DND-41 (cell line): ENCODE data around the gene CDC14A.
A peak's percentile ranks its signal among the peaks of the same experiment; 100 is the strongest.

Experiments
- ATAC-seq: fragments of 200-7000 bp; cut with Tn5 transposase; 3 replicates; pipeline ENCODE4 v1.9.1; 2021; ENCODE audit warnings: low read depth; ENCODE audit not compliant: insufficient read depth
- DNase-seq: peaks from one replicate; pipeline ENCODE4 v3.0.0-alpha.2; 2020
- H2AFZ ChIP-seq: 2 replicates; pipeline ENCODE4 v1.6.0; 2012; ENCODE audit warnings: low read depth, low read length
- H3K27ac ChIP-seq: 2 replicates; pipeline ENCODE4 v1.5.1; 2012; ENCODE audit warnings: low read length, inconsistent platforms
- H3K27me3 ChIP-seq: fragments of 200-600 bp; sonication (generic); 2 replicates; pipeline ENCODE4 v1.6.0; 2012; ENCODE audit warnings: low read length, mild to moderate bottlenecking, inconsistent platforms; ENCODE audit not compliant: insufficient read depth, poor library complexity
- H3K36me3 ChIP-seq: 2 replicates; pipeline ENCODE4 v1.5.1; 2012; ENCODE audit warnings: low read length, inconsistent platforms; ENCODE audit not compliant: insufficient read depth
- H3K4me1 ChIP-seq: 2 replicates; pipeline ENCODE4 v1.5.1; 2012; ENCODE audit warnings: mild to moderate bottlenecking, low read length; ENCODE audit not compliant: insufficient read depth
- H3K4me2 ChIP-seq: 2 replicates; pipeline ENCODE4 v1.6.0; 2012; ENCODE audit warnings: mild to moderate bottlenecking, moderate library complexity, low read length, inconsistent platforms; ENCODE audit not compliant: insufficient read depth
- H3K4me3 ChIP-seq, 2 experiments: fragments of 200-600 bp in 1 of 2; shearing (Covaris generic) in 1 of 2; 2 replicates each; pipeline ENCODE4 v1.5.1; 2012 to 2016; ENCODE audit warnings: inconsistent platforms in 2 of 2, low read length in 2 of 2, mild to moderate bottlenecking in 2 of 2, low read depth in 1 of 2, moderate library complexity in 1 of 2
- H3K79me2 ChIP-seq: 2 replicates; pipeline ENCODE4 v1.6.0; 2012; ENCODE audit warnings: low read length, inconsistent platforms; ENCODE audit not compliant: insufficient read depth
- H3K9ac ChIP-seq: 2 replicates; pipeline ENCODE4 v1.6.0; 2012; ENCODE audit warnings: low read depth, mild to moderate bottlenecking, inconsistent platforms, low read length, moderate library complexity
- H3K9me3 ChIP-seq: 2 replicates; pipeline ENCODE4 v1.5.1; 2012; ENCODE audit warnings: low read length, moderate library complexity, mild to moderate bottlenecking, inconsistent platforms; ENCODE audit not compliant: insufficient read depth, severe bottlenecking
- H4K20me1 ChIP-seq: 2 replicates; pipeline ENCODE4 v1.6.0; 2012; ENCODE audit warnings: low read length; ENCODE audit not compliant: insufficient read depth
- CTCF ChIP-seq: IDR thresholded peaks from 2 replicates; pipeline ENCODE4 v1.5.1; 2012; ENCODE audit warnings: borderline replicate concordance, low read length, moderate library complexity, mild to moderate bottlenecking; ENCODE audit not compliant: poor library complexity, severe bottlenecking; ENCODE audit errors: extremely low read depth
- EZH2 ChIP-seq: IDR thresholded peaks from 3 replicates; pipeline ENCODE4 v1.6.1; 2012; ENCODE audit warnings: borderline replicate concordance, low read depth, mild to moderate bottlenecking, moderate library complexity, low read length, inconsistent platforms; ENCODE audit not compliant: severe bottlenecking

Gene CDC14A

GRCh38 chr1:100538913-100539835 is 186.9 kb downstream of the CDC14A start:
- TF ChIP-seq EZH2 (no peak), CTCF (no peak)
- Histone ChIP-seq H3K9me3 (no peaks in the 10 kb centered on the region), H4K20me1 (no peaks in the 10 kb centered on the region), H3K9ac (no peak overlapping the region), H3K4me1 (no peaks in the 10 kb centered on the region), H3K36me3 (no peaks in the 10 kb centered on the region), H3K27me3 (no peaks in the 10 kb centered on the region), H3K4me3 (no peak overlapping the region), H3K27ac (no peak overlapping the region), H3K4me2 (no peak overlapping the region), H2AFZ (no peak overlapping the region), H3K79me2 (no peaks in the 10 kb centered on the region)
- no peak for DNase-seq
- no peak for ATAC-seq

GRCh38 chr1:100539836-100540536 is 187.7 kb downstream of the CDC14A start:
- TF ChIP-seq CTCF (no peak), EZH2 (no peak)
- Histone ChIP-seq H4K20me1 (no peaks in the 10 kb centered on the region), H3K36me3 (no peaks in the 10 kb centered on the region), H3K27me3 (no peaks in the 10 kb centered on the region), H3K9me3 (no peaks in the 10 kb centered on the region), H3K4me3 (no peak overlapping the region), H3K4me2 (no peak overlapping the region), H3K79me2 (no peaks in the 10 kb centered on the region), H3K27ac (no peak overlapping the region), H2AFZ (no peak overlapping the region), H3K9ac (no peak overlapping the region), H3K4me1 (no peaks in the 10 kb centered on the region)
- DNase-seq = no peak
- no peak for ATAC-seq

GRCh38 chr1:100542285-100542684 is 190.0 kb downstream of the CDC14A start:
- H3K4me1 ChIP-seq = no peaks in the 10 kb centered on the region
- DNase-seq (no peak), ATAC-seq (no peak)
- no peak overlapping the region for H3K9ac ChIP-seq
- no peaks in the 10 kb centered on the region for H3K27me3 ChIP-seq
- no peaks in the 10 kb centered on the region for H3K9me3 ChIP-seq
- no peaks in the 10 kb centered on the region for H3K36me3 ChIP-seq
- no peak overlapping the region for H3K27ac ChIP-seq
- no peaks in the 10 kb centered on the region for H3K79me2 ChIP-seq
- no peak for TF ChIP-seq EZH2
- no peaks in the 10 kb centered on the region for H4K20me1 ChIP-seq
- no peak overlapping the region for H2AFZ ChIP-seq
- H3K4me2 ChIP-seq = no peak overlapping the region
- H3K4me3 ChIP-seq = no peak overlapping the region

- no peaks in the 10 kb centered on the region for H3K79me2 ChIP-seq
- DNase-seq = peak; percentile 16
- H2AFZ ChIP-seq = no peak overlapping the region
- H3K9ac ChIP-seq = no peak overlapping the region
- peak; percentile 62 for ATAC-seq
- no peaks in the 10 kb centered on the region for H3K36me3 ChIP-seq
- no peak overlapping the region for H3K27ac ChIP-seq
- H3K4me1 ChIP-seq = no peaks in the 10 kb centered on the region
- H3K9me3 ChIP-seq = no peaks in the 10 kb centered on the region
- no peak overlapping the region for H3K4me2 ChIP-seq
- H3K27me3 ChIP-seq = no peaks in the 10 kb centered on the region
- H4K20me1 ChIP-seq = no peaks in the 10 kb centered on the region
- TF ChIP-seq CTCF (peak; percentile 63), EZH2 (no peak)
- H3K4me3 ChIP-seq = no peak overlapping the region
These were observed 191.3 kb downstream of the CDC14A start for GRCh38 chr1:100543640-100544039.
